GM12801 (cell line): ENCODE data around the gene SYNGAP1.

Experiments used
- CTCF ChIP-seq: IDR thresholded peaks from one replicate; pipeline ENCODE4 v1.5.1; 2011; ENCODE audit warnings: control low read depth; ENCODE audit not compliant: insufficient read length; ENCODE audit errors: extremely low read depth

The SYNGAP1 gene

GRCh38 chr6:33410711-33411631 is 8.9 kb upstream of the SYNGAP1 start, which contains the start of gene PHF1:
TSS of gene PHF1 (plus strand) at chr6:33411014. CDS start at chr6:33412264, 1,250 bp downstream.
- no peak for TF ChIP-seq CTCF

DNA sequence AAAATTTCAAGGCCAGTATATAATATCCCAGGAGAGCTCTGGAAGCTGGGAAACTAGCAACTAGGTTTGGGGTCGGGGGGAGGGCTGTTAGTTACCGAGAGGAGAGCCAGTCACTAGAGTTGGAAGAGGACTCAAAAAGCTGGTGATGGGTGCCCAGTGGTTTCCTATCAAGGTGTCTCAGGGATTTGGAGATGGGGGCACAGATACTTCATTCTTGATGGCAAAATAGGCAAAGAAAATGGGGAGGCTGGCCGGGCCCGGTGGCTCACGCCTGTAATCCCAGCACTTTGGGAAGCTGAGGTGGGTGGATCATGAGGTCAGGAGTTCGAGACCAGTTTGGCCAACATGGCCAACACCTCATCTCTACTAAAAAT is 8.2 kb upstream of the SYNGAP1 start:
- no peak for TF ChIP-seq CTCF

DNA sequence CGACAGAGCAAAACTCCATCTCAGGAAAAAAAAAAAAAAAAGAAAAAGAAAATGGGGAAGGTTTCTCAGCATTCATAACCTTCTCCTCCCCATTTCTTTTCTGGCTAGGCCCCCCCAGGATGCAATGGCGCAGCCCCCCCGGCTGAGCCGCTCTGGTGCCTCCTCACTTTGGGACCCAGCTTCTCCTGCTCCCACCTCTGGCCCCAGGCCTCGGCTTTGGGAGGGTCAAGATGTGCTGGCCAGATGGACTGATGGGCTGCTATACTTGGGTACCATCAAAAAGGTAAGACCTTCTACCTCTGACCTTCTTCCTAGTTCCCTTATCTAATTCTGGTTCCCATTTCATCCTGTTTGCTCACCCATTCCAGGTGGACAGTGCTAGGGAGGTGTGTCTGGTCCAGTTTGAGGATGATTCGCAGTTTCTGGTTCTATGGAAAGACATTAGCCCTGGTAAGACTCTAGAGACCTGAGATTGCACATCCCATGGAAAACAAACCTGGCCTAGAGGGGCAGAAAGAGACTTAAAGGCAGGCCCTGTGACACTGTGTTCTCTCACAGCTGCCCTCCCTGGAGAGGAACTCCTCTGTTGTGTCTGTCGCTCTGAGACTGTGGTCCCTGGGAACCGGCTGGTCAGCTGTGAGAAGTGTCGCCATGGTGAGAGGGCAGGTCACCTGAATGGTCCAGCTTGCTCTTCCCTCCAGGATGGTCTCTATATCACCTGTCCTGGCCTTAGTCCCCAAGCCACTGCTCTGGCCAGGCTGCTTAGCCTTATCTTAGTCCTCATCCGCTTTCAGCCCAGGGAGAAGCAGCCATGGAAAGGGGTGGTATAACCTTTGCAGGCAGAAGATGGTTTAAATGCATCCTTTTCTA is 7.5 kb upstream of the SYNGAP1 start:
- TF ChIP-seq CTCF = no peak

GRCh38 chr6:33413241-33414120 is 6.4 kb upstream of the SYNGAP1 start:
- TF ChIP-seq CTCF = no peak

GRCh38 chr6:33414592-33415271 is 5.1 kb upstream of the SYNGAP1 start:
- no peak for TF ChIP-seq CTCF

DNA sequence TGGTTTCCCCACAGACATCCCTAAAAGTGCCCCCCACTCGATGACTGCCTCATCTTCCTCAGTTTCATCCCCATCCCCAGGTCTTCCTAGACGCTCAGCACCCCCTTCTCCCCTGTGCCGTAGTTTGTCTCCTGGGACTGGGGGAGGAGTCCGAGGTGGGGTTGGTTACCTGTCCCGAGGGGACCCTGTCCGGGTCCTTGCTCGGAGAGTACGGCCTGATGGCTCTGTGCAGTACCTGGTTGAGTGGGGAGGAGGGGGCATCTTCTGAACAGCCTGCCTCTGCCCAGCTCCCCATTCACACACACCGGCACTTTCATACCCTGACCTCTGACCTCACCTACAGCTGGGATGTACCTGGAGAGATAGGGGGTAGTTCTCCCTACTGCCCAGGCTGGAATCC is 4.0 kb upstream of the SYNGAP1 start:
- no peak for TF ChIP-seq CTCF
